Dedifferentiated amniotic fluid mesenchymal stem cell (primary cell): ENCODE results near the gene NFATC1.

Source experiments
- DNase-seq: peaks from one replicate; pipeline ENCODE4 v3.0.0-alpha.2; 2016; ENCODE audit errors: extremely low spot score

NFATC1 gene

DNA sequence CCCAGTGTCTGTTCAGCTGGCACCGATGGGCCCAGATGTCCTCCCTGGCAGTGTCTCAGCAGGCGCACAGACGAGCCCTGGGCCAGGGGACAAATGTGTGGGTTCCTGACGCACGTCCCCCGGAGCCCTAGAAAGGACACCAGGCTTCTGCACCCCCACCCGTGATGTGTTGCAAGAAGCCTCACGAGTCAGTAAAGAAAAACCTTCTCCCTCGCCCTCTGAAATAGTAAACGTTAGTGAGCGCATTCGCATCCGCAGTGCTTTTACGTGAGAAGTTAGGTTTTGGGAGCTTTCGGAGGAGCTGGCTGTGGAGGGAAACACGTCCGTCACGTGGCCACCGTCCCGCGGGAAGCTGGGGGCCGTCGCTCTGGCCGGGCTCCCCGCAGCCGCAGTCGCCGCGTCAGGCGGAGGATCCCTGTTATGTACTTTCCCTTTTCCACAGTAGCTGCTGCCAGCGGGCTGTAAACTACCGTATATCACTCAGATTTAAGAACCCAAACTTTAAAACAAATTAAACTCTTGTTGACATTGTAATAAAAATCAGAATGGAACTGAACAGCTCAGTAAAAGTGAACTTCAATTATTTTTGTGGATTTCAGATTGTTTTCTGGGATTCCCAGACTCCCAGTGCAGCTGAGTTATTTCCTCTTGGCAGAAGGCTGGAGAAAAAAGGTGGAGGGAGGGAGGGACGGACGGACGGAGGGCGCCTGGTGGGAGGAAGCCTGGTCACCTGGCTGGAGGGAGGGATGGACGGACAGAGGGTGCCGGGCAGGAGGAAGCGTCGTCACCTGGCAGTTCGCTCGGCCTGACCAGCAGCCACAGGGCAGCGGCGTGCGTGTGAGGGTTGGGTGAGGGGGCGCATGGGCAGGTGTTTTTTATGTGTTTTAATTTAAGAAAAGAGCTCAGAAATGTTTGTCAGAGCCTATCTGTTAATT is 112.1 kb downstream of the NFATC1 start:
- DNase-seq, result no peak

DNA sequence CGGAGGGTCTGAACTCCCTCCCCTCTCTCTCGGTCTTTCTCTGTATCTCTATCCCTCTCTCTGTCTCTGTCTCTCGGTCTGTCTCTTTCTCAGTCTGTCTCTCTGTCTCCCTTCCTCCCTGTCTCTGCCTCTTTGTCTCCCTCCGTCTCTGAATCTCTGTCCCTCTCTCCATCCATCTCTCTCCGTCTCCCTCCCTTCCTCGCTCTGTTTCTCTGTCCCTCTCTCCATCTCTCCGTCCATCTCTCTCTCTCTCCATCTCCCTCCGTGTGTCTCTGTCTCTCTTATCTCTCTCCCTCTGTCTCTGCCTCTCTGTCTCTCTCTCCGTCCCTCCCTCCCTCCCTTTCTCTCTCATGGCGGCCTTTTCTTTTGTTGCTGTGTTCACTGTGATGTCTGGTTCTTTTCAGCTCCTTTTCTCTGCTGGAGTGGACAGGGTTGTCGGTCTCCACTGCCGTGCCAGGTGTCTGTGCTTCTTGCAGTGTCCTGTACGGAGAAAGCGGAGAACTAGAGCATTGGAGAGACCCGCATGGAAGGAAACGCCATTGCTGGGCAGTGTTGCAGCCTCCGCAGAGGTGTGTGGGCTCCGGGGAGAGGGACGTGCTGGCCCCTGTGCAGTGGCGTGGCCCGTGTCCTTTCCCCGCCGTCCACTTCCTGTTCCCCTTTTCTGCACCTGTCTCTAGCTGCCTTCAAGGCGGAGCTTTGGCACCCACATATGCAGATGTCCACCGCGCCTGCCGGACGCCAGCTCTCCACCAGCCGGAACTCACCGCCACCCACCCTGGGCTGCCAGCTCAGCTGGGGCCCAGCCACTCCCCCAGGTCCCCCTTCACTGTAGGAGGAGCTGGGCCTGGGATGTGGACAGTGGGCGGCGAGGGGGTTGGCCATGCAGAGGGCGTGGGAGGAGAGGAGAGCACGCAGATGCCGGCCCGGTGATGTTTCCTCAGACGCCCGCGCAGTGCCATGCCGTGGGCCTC is 113.1 kb downstream of the NFATC1 start:
- no peak for DNase-seq

DNA sequence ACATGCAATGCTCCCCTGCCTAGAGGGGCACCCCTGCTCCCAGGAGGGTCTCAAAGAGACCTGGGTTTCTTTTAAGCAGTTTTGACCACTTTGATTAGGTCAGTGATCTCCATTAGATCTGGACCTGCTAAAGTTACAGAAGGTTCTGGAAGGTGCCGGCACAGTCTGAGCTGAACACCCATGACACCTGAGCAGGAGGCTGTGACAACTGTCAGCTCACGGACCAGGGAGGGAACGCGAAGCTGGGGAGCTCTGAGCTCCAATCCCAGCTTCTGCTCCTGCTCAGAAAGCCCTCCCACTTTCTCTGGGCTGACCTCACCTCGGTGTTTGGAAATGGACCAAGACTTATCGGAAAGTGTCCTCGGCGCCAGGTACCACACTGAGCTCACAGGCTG is 113.8 kb downstream of the NFATC1 start:
- DNase-seq, result no peak

- DNase-seq, result no peak
Measured at GRCh38 chr18:79510046-79510685, 114.4 kb downstream of the NFATC1 start.

- DNase-seq, result no peak
Measured at GRCh38 chr18:79510731-79511241, 115.1 kb downstream of the NFATC1 start.

- no peak for DNase-seq
Measured at GRCh38 chr18:79511271-79511670, 115.5 kb downstream of the NFATC1 start.

DNA sequence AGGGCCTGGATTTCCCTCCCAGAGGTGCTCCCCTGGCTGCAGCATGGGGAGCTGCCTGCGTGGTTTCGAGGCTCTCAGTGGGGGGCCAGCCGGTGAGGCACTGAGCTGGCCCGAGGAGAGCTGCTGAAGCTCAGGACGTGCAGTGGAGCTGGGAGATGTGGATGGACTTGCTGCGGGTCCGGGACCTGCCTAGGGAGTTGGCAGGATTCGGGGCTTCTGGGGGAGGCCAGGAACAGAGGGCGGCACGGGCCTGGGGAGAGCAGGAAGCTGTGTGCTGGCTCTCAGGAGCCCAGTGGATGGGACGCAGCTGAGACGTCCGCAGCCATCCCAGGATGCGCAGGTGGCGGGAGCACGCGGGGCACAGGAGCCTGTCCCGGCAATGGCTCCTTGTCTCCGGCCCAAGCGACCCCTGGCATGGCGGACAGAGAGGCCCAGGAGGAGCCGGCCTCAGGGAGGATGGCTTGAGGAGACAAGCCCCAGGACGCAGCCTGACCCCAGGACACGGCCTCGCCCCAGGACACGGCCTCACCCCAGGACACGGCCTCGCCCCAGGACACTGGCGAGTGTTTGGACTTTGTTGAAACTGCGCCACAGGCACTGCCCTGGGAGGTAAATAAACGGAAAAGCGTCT is 116.1 kb downstream of the NFATC1 start:
- no peak for DNase-seq

GRCh38 chr18:79512461-79513380 is 117.0 kb downstream of the NFATC1 start:
- DNase-seq, result no peak

- DNase-seq, result no peak
Measured at GRCh38 chr18:79513381-79514081, 117.8 kb downstream of the NFATC1 start.

GRCh38 chr18:79515331-79515730 is 119.6 kb downstream of the NFATC1 start:
- no peak for DNase-seq

GRCh38 chr18:79515944-79516351 is 120.2 kb downstream of the NFATC1 start:
- DNase-seq, result no peak

- no peak for DNase-seq
Measured at GRCh38 chr18:79516441-79516931, 120.8 kb downstream of the NFATC1 start.

DNA sequence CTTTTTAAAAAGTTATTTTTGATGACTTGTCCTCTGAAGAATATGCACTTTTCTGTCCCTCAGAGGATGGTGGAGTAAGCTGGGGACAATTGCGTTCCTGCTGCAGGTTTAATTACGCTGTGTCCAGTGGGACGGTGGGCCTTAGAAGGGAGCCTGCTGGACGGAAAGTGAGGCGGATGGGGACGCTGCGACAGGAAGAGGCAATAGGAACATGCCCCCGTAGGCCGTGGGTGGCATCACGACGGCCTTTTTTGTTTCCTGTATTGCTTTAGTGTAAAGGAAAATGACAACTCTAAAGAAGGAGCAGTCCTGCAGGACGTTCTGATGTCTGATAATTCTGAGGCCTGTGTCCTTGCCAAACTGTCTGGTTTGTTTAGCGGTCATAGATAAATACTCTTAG is 121.6 kb downstream of the NFATC1 start:
- DNase-seq, result no peak

DNA sequence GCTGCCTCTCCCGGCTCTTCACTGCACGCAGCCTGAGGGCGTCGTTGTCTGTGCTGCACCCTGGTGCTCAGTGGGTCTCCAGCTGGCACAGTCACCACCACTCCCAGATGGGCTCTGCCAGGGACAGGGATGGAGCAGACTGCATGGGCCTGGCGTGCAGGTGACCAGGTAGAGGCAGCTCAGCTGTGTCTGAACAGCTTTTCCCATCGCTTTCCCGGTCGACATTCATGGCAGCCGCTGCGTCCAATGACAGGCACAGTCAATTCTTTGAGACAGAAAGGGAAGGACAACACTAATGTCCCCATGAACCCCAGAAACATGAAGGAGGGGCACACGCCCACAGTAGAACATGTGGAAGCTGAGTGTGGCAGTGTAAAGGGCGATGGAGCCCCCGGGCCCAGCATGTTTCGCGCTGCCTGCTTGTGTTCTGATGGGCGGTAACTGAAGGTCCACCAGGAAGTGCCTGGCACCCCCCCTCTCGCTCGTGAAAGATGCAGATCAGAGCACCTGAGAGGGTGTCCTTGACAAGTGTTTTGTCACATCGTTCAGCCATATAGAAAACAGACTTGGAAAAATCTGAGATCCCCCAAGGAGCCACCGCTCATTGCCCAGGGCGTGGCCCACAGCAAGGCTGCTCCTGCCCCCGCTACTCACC is 122.4 kb downstream of the NFATC1 start:
- DNase-seq, result no peak

DNA sequence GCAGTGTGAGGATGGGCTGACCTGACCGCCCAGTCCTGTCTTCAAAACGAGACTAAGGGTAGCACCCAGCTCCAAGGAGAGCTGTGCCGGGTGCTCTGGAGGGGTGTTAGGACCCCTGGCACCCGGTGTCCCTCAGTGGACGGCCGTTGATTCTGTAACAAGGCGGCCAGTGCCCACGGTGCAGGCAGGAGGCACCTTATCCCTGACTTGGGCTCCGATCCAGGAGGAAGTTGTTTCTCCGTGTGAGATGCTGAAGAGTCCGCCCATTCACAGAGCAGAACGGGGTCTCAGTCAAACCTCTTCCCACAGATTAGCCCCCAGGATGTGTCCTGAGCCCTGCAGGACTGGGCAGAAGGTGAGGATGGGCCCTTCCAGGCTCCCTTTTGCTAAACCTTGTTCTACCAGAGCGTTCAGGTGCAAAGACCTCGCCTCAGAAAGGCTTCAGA is 123.0 kb downstream of the NFATC1 start:
- no peak for DNase-seq

- DNase-seq, result no peak
Measured at GRCh38 chr18:79519751-79520477, 124.2 kb downstream of the NFATC1 start.

- DNase-seq, result no peak
Measured at GRCh38 chr18:79520478-79521390, 125.0 kb downstream of the NFATC1 start.
